ENCODE measurements around the gene BMF.
A peak's percentile ranks its signal among the peaks of the same experiment; 100 is the strongest.

BMF gene

DNA sequence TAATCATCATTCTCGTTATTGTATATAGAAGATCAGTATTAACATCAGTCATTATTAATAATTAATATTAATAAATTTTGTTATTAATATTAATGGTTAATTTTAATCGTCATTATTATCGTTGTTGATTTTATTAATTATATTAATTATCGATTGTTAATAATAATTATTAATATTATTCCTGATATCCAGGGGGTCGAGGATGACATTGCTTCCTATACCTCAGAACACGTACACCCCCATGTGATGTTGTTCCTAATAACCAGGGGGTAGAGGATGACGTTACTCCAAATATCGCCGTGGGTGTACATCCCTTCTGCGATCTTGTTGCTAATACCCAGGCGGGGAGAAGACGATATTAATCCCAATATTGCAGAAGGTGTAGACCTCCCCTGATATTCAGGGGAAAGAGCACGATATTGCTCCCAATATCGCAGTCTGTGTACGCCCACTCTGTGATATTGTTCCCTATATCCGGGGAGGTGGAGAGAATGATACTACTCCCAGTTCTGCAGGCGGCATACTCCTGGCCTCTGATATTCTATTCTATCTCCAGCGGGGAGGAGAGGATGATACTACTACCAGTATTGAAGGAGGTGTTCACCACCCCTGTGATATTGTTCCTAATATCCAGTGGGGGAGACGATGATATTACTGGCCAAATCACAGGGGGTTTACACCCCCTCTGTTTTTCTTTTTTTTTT is 22.3 kb upstream of the BMF start:
- no peaks in the 10 kb centered on the region for H3K27me3 ChIP-seq (ENCODE audit: insufficient read depth, low read length)
- no peak overlapping the region for H4K12ac ChIP-seq (ENCODE audit: low read depth, low read length)
- H4K8ac ChIP-seq (ENCODE audit: low read depth, low read length): no peak overlapping the region
- H2AK5ac ChIP-seq (ENCODE audit: low read length): no peak overlapping the region
- no peak overlapping the region for H3K27ac ChIP-seq (ENCODE audit: low read depth, low read length)
- no peak overlapping the region for H3K14ac ChIP-seq (ENCODE audit: low read length)
- H3K4ac ChIP-seq (ENCODE audit: low read depth, low read length): no peak overlapping the region
- peaks cover 1 to 3% of the 10 kb centered on the region in 2 experiments for H3K4me1 ChIP-seq (ENCODE audit: control insufficient read depth in 1 of 2, insufficient read depth in 2 of 2, low read length in 2 of 2)
- no peak overlapping the region for H2BK12ac ChIP-seq (ENCODE audit: low read length)
- H3K9ac ChIP-seq (ENCODE audit: low read length): no peak overlapping the region
- no peak overlapping the region for H2BK120ac ChIP-seq (ENCODE audit: insufficient read depth, low read length, poor library complexity)
- H3K4me3 ChIP-seq (ENCODE audit: low read depth, low read length): no peak overlapping the region
- WGBS (ENCODE audit: extremely low coverage, insufficient coverage, insufficient read length): no CpG with 5 or more reads among the region's 19 CpGs
- peak overlapping the region; percentile 22 for H3K23ac ChIP-seq (ENCODE audit: low read length)
- no peak overlapping the region for H4K91ac ChIP-seq (ENCODE audit: low read depth, low read length)
- no peak overlapping the region for H2AFZ ChIP-seq (ENCODE audit: insufficient read depth, low read length, poor library complexity)
- H2BK5ac ChIP-seq (ENCODE audit: low read depth, low read length, poor library complexity): no peak overlapping the region
- no peak overlapping the region for H3K18ac ChIP-seq (ENCODE audit: low read length)
- no peaks in the 10 kb centered on the region for H3K9me3 ChIP-seq (ENCODE audit: insufficient read depth, low read depth, low read length)
- no peak overlapping the region for H3K4me2 ChIP-seq (ENCODE audit: low read length)
- H3K79me1 ChIP-seq (ENCODE audit: low read length): no peaks in the 10 kb centered on the region
- no peak for DNase-seq
- no peaks in the 10 kb centered on the region for H3K79me2 ChIP-seq (ENCODE audit: control insufficient read depth, insufficient read depth, low read length, poor library complexity)
- no peaks in the 10 kb centered on the region for H3K36me3 ChIP-seq (ENCODE audit: control insufficient read depth in 1 of 2, insufficient read depth in 2 of 2, low read length in 2 of 2)

- no peak for DNase-seq
- no peak overlapping the region for H3K18ac ChIP-seq (ENCODE audit: low read length)
- H3K79me1 ChIP-seq (ENCODE audit: low read length): no peaks in the 10 kb centered on the region
- no peak overlapping the region for H4K8ac ChIP-seq (ENCODE audit: low read depth, low read length)
- H3K79me2 ChIP-seq (ENCODE audit: control insufficient read depth, insufficient read depth, low read length, poor library complexity): no peaks in the 10 kb centered on the region
- H2BK5ac ChIP-seq (ENCODE audit: low read depth, low read length, poor library complexity): no peak overlapping the region
- no peak overlapping the region for H3K23ac ChIP-seq (ENCODE audit: low read length)
- H3K27ac ChIP-seq (ENCODE audit: low read depth, low read length): no peak overlapping the region
- H2AK5ac ChIP-seq (ENCODE audit: low read length): no peak overlapping the region
- H3K27me3 ChIP-seq (ENCODE audit: insufficient read depth, low read length): no peaks in the 10 kb centered on the region
- H3K9me3 ChIP-seq (ENCODE audit: insufficient read depth, low read depth, low read length): no peaks in the 10 kb centered on the region
- H3K4me1 ChIP-seq (ENCODE audit: control insufficient read depth in 1 of 2, insufficient read depth in 2 of 2, low read length in 2 of 2): peaks cover 3 to 4% of the 10 kb centered on the region in 2 experiments
- H3K9ac ChIP-seq (ENCODE audit: low read length): no peak overlapping the region
- no peak overlapping the region for H3K4ac ChIP-seq (ENCODE audit: low read depth, low read length)
- no peak overlapping the region for H3K14ac ChIP-seq (ENCODE audit: low read length)
- no peak overlapping the region for H2AFZ ChIP-seq (ENCODE audit: insufficient read depth, low read length, poor library complexity)
- no peak overlapping the region for H4K91ac ChIP-seq (ENCODE audit: low read depth, low read length)
- H2BK120ac ChIP-seq (ENCODE audit: insufficient read depth, low read length, poor library complexity): no peak overlapping the region
- H2BK12ac ChIP-seq (ENCODE audit: low read length): no peak overlapping the region
- no peak overlapping the region for H3K4me2 ChIP-seq (ENCODE audit: low read length)
- no peaks in the 10 kb centered on the region for H3K36me3 ChIP-seq (ENCODE audit: control insufficient read depth in 1 of 2, insufficient read depth in 2 of 2, low read length in 2 of 2)
- H3K4me3 ChIP-seq (ENCODE audit: low read depth, low read length): no peak overlapping the region
- no CpG with 5 or more reads among the region's 5 CpGs for WGBS (ENCODE audit: extremely low coverage, insufficient coverage, insufficient read length)
- H4K12ac ChIP-seq (ENCODE audit: low read depth, low read length): no peak overlapping the region
These were observed 21.4 kb upstream of the BMF start for GRCh38 chr15:40130118-40130517.

DNA sequence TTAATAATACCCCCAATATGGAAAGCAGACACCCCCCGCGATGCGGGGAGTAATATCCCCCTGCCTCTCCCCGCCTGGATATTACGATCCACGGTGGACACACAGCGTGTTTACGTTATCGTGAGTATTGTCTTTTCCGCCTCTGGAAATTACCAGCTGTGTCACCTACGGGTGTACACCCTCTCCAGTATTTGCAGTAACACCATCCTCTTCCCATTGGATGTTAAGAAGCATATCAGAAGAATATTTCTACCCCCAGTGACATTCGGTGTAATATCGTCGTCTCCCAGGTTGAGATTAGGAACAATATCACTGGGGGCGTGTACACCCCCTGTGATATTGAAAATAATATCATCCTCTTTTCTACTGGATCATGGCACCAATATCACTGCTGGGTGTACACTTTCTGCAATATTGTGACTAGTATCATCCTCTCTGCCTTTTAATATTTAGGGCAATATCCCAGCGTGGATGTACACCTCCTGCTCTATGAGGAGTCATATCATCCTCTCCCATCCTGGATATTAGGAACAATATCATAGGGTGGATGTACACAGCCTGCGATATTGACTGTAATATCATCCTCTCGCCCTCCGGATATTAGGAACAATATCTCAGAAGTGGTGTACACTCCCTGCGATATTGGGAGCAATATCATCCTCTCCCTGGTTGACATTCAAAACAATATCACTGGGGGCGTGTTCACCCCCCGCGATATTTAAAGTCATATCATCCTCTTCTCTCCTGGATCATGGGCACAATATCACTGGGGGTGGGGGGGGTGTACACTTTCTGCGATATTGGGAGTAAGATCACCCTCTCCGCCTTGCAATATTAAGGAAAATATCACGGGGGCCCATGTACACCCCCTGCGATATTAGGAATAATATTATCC is 20.3 kb upstream of the BMF start:
- no peak overlapping the region for H3K4me2 ChIP-seq (ENCODE audit: low read length)
- no CpG with 5 or more reads among the region's 27 CpGs for WGBS (ENCODE audit: extremely low coverage, insufficient coverage, insufficient read length)
- H3K14ac ChIP-seq (ENCODE audit: low read length): no peak overlapping the region

DNA sequence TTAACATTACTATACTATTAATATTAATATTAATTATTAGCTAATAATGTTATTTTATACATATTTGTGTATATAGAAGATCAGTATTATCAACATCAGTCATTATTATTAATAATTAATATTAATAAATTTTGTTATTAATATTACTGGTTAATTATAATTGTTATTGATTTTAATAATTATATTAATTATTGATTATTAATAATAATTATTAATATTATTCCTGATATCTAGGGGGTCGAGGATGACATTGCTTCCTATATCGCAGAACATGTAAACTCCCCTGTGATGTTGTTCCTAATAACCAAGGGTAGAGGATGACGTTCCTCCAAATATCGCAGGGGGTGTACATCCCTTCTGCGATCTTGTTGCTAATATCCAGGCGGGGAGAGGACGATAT is 17.3 kb upstream of the BMF start:
- no peak overlapping the region for H3K4me2 ChIP-seq (ENCODE audit: low read length)
- H4K8ac ChIP-seq (ENCODE audit: low read depth, low read length): no peak overlapping the region
- DNase-seq: no peak
- H3K4ac ChIP-seq (ENCODE audit: low read depth, low read length): no peak overlapping the region
- H3K27me3 ChIP-seq (ENCODE audit: insufficient read depth, low read length): no peaks in the 10 kb centered on the region
- H3K4me1 ChIP-seq (ENCODE audit: control insufficient read depth in 1 of 2, insufficient read depth in 2 of 2, low read length in 2 of 2): peaks cover 11% of the 10 kb centered on the region in 2 experiments
- no peak overlapping the region for H2AFZ ChIP-seq (ENCODE audit: insufficient read depth, low read length, poor library complexity)
- H4K91ac ChIP-seq (ENCODE audit: low read depth, low read length): no peak overlapping the region
- no CpG with 5 or more reads among the region's 7 CpGs for WGBS (ENCODE audit: extremely low coverage, insufficient coverage, insufficient read length)
- H3K9me3 ChIP-seq (ENCODE audit: insufficient read depth, low read depth, low read length): no peaks in the 10 kb centered on the region
- no peak overlapping the region for H2BK120ac ChIP-seq (ENCODE audit: insufficient read depth, low read length, poor library complexity)
- H3K4me3 ChIP-seq (ENCODE audit: low read depth, low read length): no peak overlapping the region
- no peak overlapping the region for H3K23ac ChIP-seq (ENCODE audit: low read length)
- no peak overlapping the region for H3K14ac ChIP-seq (ENCODE audit: low read length)
- H3K79me1 ChIP-seq (ENCODE audit: low read length): peaks cover 4% of the 10 kb centered on the region
- no peak overlapping the region for H3K18ac ChIP-seq (ENCODE audit: low read length)
- no peak overlapping the region for H2BK5ac ChIP-seq (ENCODE audit: low read depth, low read length, poor library complexity)
- no peaks in the 10 kb centered on the region for H3K79me2 ChIP-seq (ENCODE audit: control insufficient read depth, insufficient read depth, low read length, poor library complexity)
- H3K27ac ChIP-seq (ENCODE audit: low read depth, low read length): no peak overlapping the region
- no peak overlapping the region for H2BK12ac ChIP-seq (ENCODE audit: low read length)
- H2AK5ac ChIP-seq (ENCODE audit: low read length): no peak overlapping the region
- H3K9ac ChIP-seq (ENCODE audit: low read length): no peak overlapping the region
- H4K12ac ChIP-seq (ENCODE audit: low read depth, low read length): no peak overlapping the region
- no peaks in the 10 kb centered on the region for H3K36me3 ChIP-seq (ENCODE audit: control insufficient read depth in 1 of 2, insufficient read depth in 2 of 2, low read length in 2 of 2)

More for the DNA sequence above, 20.3 kb upstream of the BMF start:
- Histone ChIP-seq H3K79me2 (ENCODE audit: control insufficient read depth, insufficient read depth, low read length, poor library complexity) (no peaks in the 10 kb centered on the region), H3K18ac (ENCODE audit: low read length) (no peak overlapping the region), H3K4ac (ENCODE audit: low read depth, low read length) (no peak overlapping the region), H2BK12ac (ENCODE audit: low read length) (no peak overlapping the region), H3K9ac (ENCODE audit: low read length) (no peak overlapping the region), H4K12ac (ENCODE audit: low read depth, low read length) (no peak overlapping the region), H2AK5ac (ENCODE audit: low read length) (no peak overlapping the region), H3K9me3 (ENCODE audit: insufficient read depth, low read depth, low read length) (no peaks in the 10 kb centered on the region), H2BK5ac (ENCODE audit: low read depth, low read length, poor library complexity) (no peak overlapping the region), H3K4me1 (ENCODE audit: control insufficient read depth in 1 of 2, insufficient read depth in 2 of 2, low read length in 2 of 2) (peaks cover 11% of the 10 kb centered on the region in 2 experiments), H3K23ac (ENCODE audit: low read length) (no peak overlapping the region), H3K36me3 (ENCODE audit: control insufficient read depth in 1 of 2, insufficient read depth in 2 of 2, low read length in 2 of 2) (no peaks in the 10 kb centered on the region), H3K27ac (ENCODE audit: low read depth, low read length) (no peak overlapping the region), H4K91ac (ENCODE audit: low read depth, low read length) (no peak overlapping the region), H4K8ac (ENCODE audit: low read depth, low read length) (no peak overlapping the region), H3K79me1 (ENCODE audit: low read length) (peaks cover 4% of the 10 kb centered on the region), H3K27me3 (ENCODE audit: insufficient read depth, low read length) (no peaks in the 10 kb centered on the region), H2BK120ac (ENCODE audit: insufficient read depth, low read length, poor library complexity) (no peak overlapping the region), H2AFZ (ENCODE audit: insufficient read depth, low read length, poor library complexity) (no peak overlapping the region), H3K4me3 (ENCODE audit: low read depth, low read length) (no peak overlapping the region)
- DNase-seq: no peak

All from trophoblast cell (in vitro differentiated cells and primary cell).